Glutamatergic neuron (in vitro differentiated cells): ENCODE results near the gene STOX2. TPM values are rescaled to one million over a fixed set of nuclear protein-coding genes. Genes with fewer than 3 reads are reported as not detected.

Experiments
- DNase-seq: peaks from one replicate; pipeline ENCODE4 v3.0.0; 2022
- H3K27ac Mint-ChIP-seq: one replicate; pipeline ENCODE4 v1.8.0; 2020; ENCODE audit warnings: mild to moderate bottlenecking, mixed read lengths, inconsistent platforms; ENCODE audit not compliant: unreplicated experiment
- H3K27me3 Mint-ChIP-seq: one replicate; pipeline ENCODE4 v1.8.0; 2020; ENCODE audit warnings: mild to moderate bottlenecking, moderate library complexity, mixed read lengths, inconsistent platforms; ENCODE audit not compliant: unreplicated experiment
- H3K36me3 Mint-ChIP-seq: one replicate; pipeline ENCODE4 v1.8.0; 2020; ENCODE audit warnings: mild to moderate bottlenecking, mixed read lengths, inconsistent platforms; ENCODE audit not compliant: unreplicated experiment
- H3K4me1 Mint-ChIP-seq: one replicate; pipeline ENCODE4 v1.8.0; 2020; ENCODE audit warnings: mild to moderate bottlenecking, low read depth, mixed read lengths, inconsistent platforms; ENCODE audit not compliant: unreplicated experiment
- H3K4me3 Mint-ChIP-seq: one replicate; pipeline ENCODE4 v1.8.0; 2020; ENCODE audit warnings: mild to moderate bottlenecking, mixed read lengths, inconsistent platforms; ENCODE audit not compliant: unreplicated experiment
- H3K9me3 Mint-ChIP-seq: one replicate; pipeline ENCODE4 v1.8.0; 2020; ENCODE audit warnings: mild to moderate bottlenecking, moderate library complexity, mixed read lengths, inconsistent platforms; ENCODE audit not compliant: unreplicated experiment
- CTCF ChIP-seq: fragments of 200-600 bp; sonication (generic); IDR thresholded peaks from one replicate; pipeline ENCODE4 v1.5.0; 2021; ENCODE audit not compliant: partially characterized antibody, unreplicated experiment
- total RNA-seq: library from RNA; stranded (reverse); fragmentation: NEBNext Ultra II Directional; extraction: Animal tissue kit (Norgen Biotek cat#: 25700); gene quantifications from one replicate; pipeline ENCODE4 v1.2.1, GENCODE V29; 2021; ENCODE audit not compliant: unreplicated experiment

The STOX2 gene
- total RNA-seq, 1 donor from 2014 or later, result 26.7 TPM

- no peak for DNase-seq
- TF ChIP-seq CTCF, result no peak
- Mint-ChIP-seq H3K27me3 (no peaks in the 10 kb centered on the region), H3K4me1 (peaks cover 19% of the 10 kb centered on the region), H3K36me3 (peaks cover 9% of the 10 kb centered on the region), H3K4me3 (no peak overlapping the region), H3K9me3 (peaks cover 7% of the 10 kb centered on the region), H3K27ac (no peak overlapping the region)
Measured at GRCh38 chr4:183860119-183860518, 45.0 kb upstream of the STOX2 start.

DNA sequence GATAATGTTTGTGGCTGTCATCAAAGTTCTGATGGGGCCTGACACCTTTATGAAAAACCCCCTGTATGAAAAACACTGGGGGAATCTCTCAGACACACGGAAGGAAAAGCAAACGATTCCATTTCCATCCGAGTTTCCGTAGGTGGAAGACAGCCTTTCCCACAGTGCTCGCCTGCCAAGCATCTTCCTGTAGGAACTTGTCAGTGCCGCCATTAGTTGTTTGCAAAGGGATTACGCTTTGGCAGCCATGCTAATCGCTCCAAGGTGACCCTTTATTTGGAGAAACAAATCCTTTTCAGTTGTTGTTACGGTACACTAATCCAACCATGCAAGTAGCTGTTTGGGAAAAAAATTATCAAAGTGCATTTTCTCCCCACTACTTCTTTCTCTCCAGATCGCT lies 44.4 kb upstream of the STOX2 start:
- TF ChIP-seq CTCF, result no peak

DNA sequence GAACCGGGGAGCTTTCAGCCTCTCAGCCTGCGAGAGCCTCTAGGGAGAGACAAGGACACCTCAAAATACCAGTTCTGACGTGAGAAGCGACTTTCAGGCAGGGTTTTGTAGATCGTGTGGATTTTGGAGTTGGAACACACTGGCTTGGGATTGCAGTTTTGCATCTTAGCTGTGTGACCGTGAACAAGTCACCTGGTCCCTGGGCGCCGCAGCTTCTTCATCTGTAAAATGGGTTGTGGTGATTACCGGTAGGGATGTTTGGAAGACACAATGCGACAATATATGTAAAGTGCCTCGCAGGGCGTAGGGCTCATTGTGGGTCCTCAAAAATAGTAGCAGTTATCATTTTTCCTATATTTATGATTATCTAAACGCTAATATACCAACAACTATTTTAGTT lies 43.7 kb upstream of the STOX2 start:
- DNase-seq, result no peak
- Mint-ChIP-seq H3K4me3 (no peak overlapping the region), H3K27me3 (peaks cover 3% of the 10 kb centered on the region), H3K4me1 (peaks cover 18% of the 10 kb centered on the region), H3K9me3 (peaks cover 7% of the 10 kb centered on the region), H3K27ac (no peak overlapping the region), H3K36me3 (peaks cover 9% of the 10 kb centered on the region)
- no peak for TF ChIP-seq CTCF

More for the DNA sequence above, 44.4 kb upstream of the STOX2 start:
- H3K9me3 Mint-ChIP-seq, result peaks cover 7% of the 10 kb centered on the region
- no peak for DNase-seq
- no peak overlapping the region for H3K27ac Mint-ChIP-seq
- H3K27me3 Mint-ChIP-seq, result peaks cover 3% of the 10 kb centered on the region
- H3K36me3 Mint-ChIP-seq, result peaks cover 9% of the 10 kb centered on the region
- H3K4me3 Mint-ChIP-seq, result no peak overlapping the region
- H3K4me1 Mint-ChIP-seq, result peaks cover 19% of the 10 kb centered on the region

GRCh38 chr4:183863155-183863825 lies 41.8 kb upstream of the STOX2 start:
- no peak for TF ChIP-seq CTCF
- Mint-ChIP-seq H3K9me3 (peaks cover under 1% of the 10 kb centered on the region), H3K27ac (no peak overlapping the region), H3K27me3 (peaks cover 3% of the 10 kb centered on the region), H3K36me3 (no peaks in the 10 kb centered on the region), H3K4me3 (no peak overlapping the region), H3K4me1 (peaks cover 8% of the 10 kb centered on the region)
- no peak for DNase-seq

DNA sequence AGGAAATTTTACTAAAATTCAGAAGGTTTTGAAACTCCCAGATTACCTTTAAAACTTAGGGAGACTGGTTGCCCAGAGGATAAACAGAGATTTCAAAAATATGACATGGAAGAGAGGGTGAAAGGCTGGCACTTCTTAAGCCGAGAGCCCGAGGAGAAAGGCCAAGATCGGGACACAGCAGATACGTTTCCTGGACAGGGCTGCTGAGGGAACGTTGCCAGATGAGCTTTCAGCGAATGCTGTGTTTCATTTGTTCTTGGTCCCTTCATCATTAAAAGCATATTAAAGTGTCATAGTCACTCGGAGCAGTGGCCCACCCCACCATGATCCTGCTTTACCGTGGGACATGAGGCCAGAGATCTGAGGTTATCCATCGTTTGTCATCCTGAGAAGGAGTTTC lies 37.9 kb upstream of the STOX2 start:
- H3K27me3 Mint-ChIP-seq, result peaks cover 3% of the 10 kb centered on the region

More for the DNA sequence above, 37.9 kb upstream of the STOX2 start:
- H3K4me1 Mint-ChIP-seq, result no peaks in the 10 kb centered on the region
- no peaks in the 10 kb centered on the region for H3K36me3 Mint-ChIP-seq
- H3K9me3 Mint-ChIP-seq, result no peaks in the 10 kb centered on the region
- TF ChIP-seq CTCF, result no peak
- H3K4me3 Mint-ChIP-seq, result no peak overlapping the region
- no peak overlapping the region for H3K27ac Mint-ChIP-seq
- DNase-seq, result no peak
